GM23248 (cell line): Measurements from ENCODE around the gene UNC13B.

Experiments used
- EZH2 ChIP-seq: fragments of 200-600 bp; sonication (generic); IDR thresholded peaks from 2 replicates; pipeline ENCODE4 v1.6.1; 2018; ENCODE audit warnings: antibody characterized with exemption, mild to moderate bottlenecking; ENCODE audit not compliant: insufficient read depth, poor library complexity, severe bottlenecking
- EZH2phosphoT487 ChIP-seq: fragments of 200-600 bp; sonication (generic); IDR thresholded peaks from 2 replicates; pipeline ENCODE4 v1.6.1; 2018; ENCODE audit warnings: antibody characterized with exemption, moderate library complexity, mild to moderate bottlenecking, low read depth; ENCODE audit not compliant: insufficient read depth

DNA sequence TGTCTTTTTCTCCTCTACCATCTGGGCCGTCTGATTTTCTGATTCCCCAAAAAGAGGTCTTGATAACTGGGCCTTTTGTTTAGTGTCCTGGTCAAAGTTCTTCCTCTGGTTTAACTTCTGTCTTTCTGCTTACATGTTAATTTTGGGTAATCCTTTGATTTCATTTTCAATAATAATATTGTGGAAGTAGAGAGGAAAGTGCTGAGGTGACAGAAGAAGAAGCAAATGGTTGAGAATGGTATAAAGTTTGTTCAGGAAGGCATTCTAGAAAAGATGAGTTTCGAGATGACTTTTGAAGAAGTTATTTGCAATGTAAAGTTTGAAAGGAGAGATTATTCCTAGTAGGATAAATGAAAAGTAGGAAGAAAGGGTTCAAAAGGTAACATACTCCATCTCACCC, 118.1 kb downstream of the UNC13B start:
- TF ChIP-seq EZH2 (no peak), EZH2phosphoT487 (no peak)
